UCSD-AML1 (cell line): ENCODE measurements around the gene SYNM.

Source experiments
- DNase-seq: peaks from one replicate; lab custom pipeline; 2025; ENCODE audit not compliant: unreplicated experiment; lab: John Stamatoyannopoulos, UW

Gene SYNM

GRCh38 chr15:99165020-99165790, 60.3 kb downstream of the SYNM start:
- no peak for DNase-seq

- no peak for DNase-seq
Measured at GRCh38 chr15:99165956-99166689, 61.2 kb downstream of the SYNM start.

GRCh38 chr15:99167201-99167600, 62.3 kb downstream of the SYNM start:
- no peak for DNase-seq

GRCh38 chr15:99167640-99168039, 62.8 kb downstream of the SYNM start:
- no peak for DNase-seq

- no peak for DNase-seq
Measured at GRCh38 chr15:99168601-99169580, 64.0 kb downstream of the SYNM start.

- no peak for DNase-seq
Measured at GRCh38 chr15:99169769-99170311, 65.0 kb downstream of the SYNM start.

- no peak for DNase-seq
Measured at GRCh38 chr15:99170476-99171065, 65.7 kb downstream of the SYNM start.

- DNase-seq = no peak
Measured at GRCh38 chr15:99172171-99172570, 67.3 kb downstream of the SYNM start.

GRCh38 chr15:99172989-99173388, 68.1 kb downstream of the SYNM start:
- DNase-seq = no peak

- DNase-seq = no peak
Measured at GRCh38 chr15:99174567-99175395, 69.9 kb downstream of the SYNM start.

- DNase-seq = no peak
Measured at GRCh38 chr15:99176757-99177156, 71.9 kb downstream of the SYNM start.

- DNase-seq = no peak
Measured at GRCh38 chr15:99177679-99178078, 72.8 kb downstream of the SYNM start.

GRCh38 chr15:99180086-99180963, 75.4 kb downstream of the SYNM start:
- DNase-seq = no peak

GRCh38 chr15:99180964-99181306, 76.1 kb downstream of the SYNM start:
- DNase-seq = no peak

GRCh38 chr15:99181545-99181971, 76.7 kb downstream of the SYNM start:
- DNase-seq = no peak

GRCh38 chr15:99182791-99183190, 77.9 kb downstream of the SYNM start:
- no peak for DNase-seq
